Endometrial microvascular endothelial cells (primary cell): ENCODE measurements around the gene RAC3. TPM values are rescaled to one million over a fixed set of nuclear protein-coding genes. Genes with fewer than 3 reads are reported as not detected.

Experiments
- in situ Hi-C: cut with HindIII; loops from 2 replicates; pipeline ENCODE4 v1.10.0; 2017; ENCODE audit warnings: low sequenced_read_pairs, low pct_unique_long_range_greater_than_20kb; ENCODE audit errors: inconsistent ontology term
- total RNA-seq: library from RNA; depleted of rRNA; stranded (reverse); fragments of >200 nt; gene quantifications from one replicate; pipeline ENCODE4 v1.2.3, GENCODE V29; 2015; ENCODE audit errors: inconsistent ontology term

Gene RAC3
- total RNA-seq, 1 donor from 2014 or later, result 30.2 TPM

- in situ Hi-C loops, result no loop called here
Measured at GRCh38 chr17:82020572-82021106, 10.8 kb upstream of the RAC3 start.

- in situ Hi-C loops, result no loop called here
Measured at GRCh38 chr17:82021107-82021899, 10.2 kb upstream of the RAC3 start.

GRCh38 chr17:82021900-82022309 lies 9.6 kb upstream of the RAC3 start:
- in situ Hi-C loops, result no loop called here

GRCh38 chr17:82022310-82022980 lies 9.0 kb upstream of the RAC3 start, which contains the start of gene CENPX:
TSS of gene CENPX (minus strand) at chr17:82022878. CDS start at chr17:82022861, 17 bp downstream.
- in situ Hi-C loops, result no loop called here

- in situ Hi-C loops, result no loop called here
Measured at GRCh38 chr17:82022981-82023446, 8.5 kb upstream of the RAC3 start, which contains the start of gene LRRC45. TSS of gene LRRC45 (plus strand) at chr17:82023305. CDS start at chr17:82023644, 339 bp downstream.

- in situ Hi-C loops, result no loop called here
Measured at GRCh38 chr17:82023447-82024241, 7.8 kb upstream of the RAC3 start.

GRCh38 chr17:82024859-82025258 lies 6.6 kb upstream of the RAC3 start:
- in situ Hi-C loops, result no loop called here

- in situ Hi-C loops, result no loop called here
Measured at GRCh38 chr17:82025401-82026107, 5.9 kb upstream of the RAC3 start.

- in situ Hi-C loops, result no loop called here
Measured at GRCh38 chr17:82028246-82028645, 3.2 kb upstream of the RAC3 start.

GRCh38 chr17:82028966-82029365 lies 2.5 kb upstream of the RAC3 start:
- in situ Hi-C loops, result no loop called here

GRCh38 chr17:82029391-82029790 lies 2.1 kb upstream of the RAC3 start:
- in situ Hi-C loops, result no loop called here

- in situ Hi-C loops, result no loop called here
Measured at GRCh38 chr17:82029990-82030469, 1.4 kb upstream of the RAC3 start.

GRCh38 chr17:82030470-82031302 lies 792 bp upstream of the RAC3 start:
- in situ Hi-C loops, result no loop called here

- in situ Hi-C loops, result no loop called here
Measured at GRCh38 chr17:82031885-82032627, 578 bp downstream of the RAC3 start.

GRCh38 chr17:82033359-82034085 lies 2.0 kb downstream of the RAC3 start:
- in situ Hi-C loops, result no loop called here

- in situ Hi-C loops, result no loop called here
Measured at GRCh38 chr17:82034371-82035011, 3.0 kb downstream of the RAC3 start.
